BLaER1 (cell line): ENCODE data around the gene MIF.
A peak's percentile ranks its signal among the peaks of the same experiment; 100 is the strongest.

Experiments
- H3K27ac ChIP-seq: shearing (Covaris generic); formaldehyde crosslinking; 2 replicates; pipeline ENCODE4 v1.8.1; 2022
- H3K27me3 ChIP-seq: shearing (Covaris generic); formaldehyde crosslinking; 2 replicates; pipeline ENCODE4 v1.8.1; 2022
- H3K36me3 ChIP-seq: shearing (Covaris generic); formaldehyde crosslinking; 2 replicates; pipeline ENCODE4 v1.8.1; 2022
- H3K4me1 ChIP-seq: shearing (Covaris generic); formaldehyde crosslinking; 2 replicates; pipeline ENCODE4 v1.8.1; 2022
- H3K4me2 ChIP-seq: shearing (Covaris generic); formaldehyde crosslinking; 2 replicates; pipeline ENCODE4 v1.8.1; 2022
- H3K4me3 ChIP-seq: shearing (Covaris generic); formaldehyde crosslinking; 2 replicates; pipeline ENCODE4 v1.8.1; 2022
- H3K9ac ChIP-seq: shearing (Covaris generic); formaldehyde crosslinking; 2 replicates; pipeline ENCODE4 v1.8.1; 2022
- H3K9me3 ChIP-seq: shearing (Covaris generic); formaldehyde crosslinking; 2 replicates; pipeline ENCODE4 v1.8.1; 2022
- H4K20me1 ChIP-seq: shearing (Covaris generic); formaldehyde crosslinking; 2 replicates; pipeline ENCODE4 v1.8.1; 2022
- Cebpa-rat ChIP-seq: shearing (Covaris generic); IDR thresholded peaks from 2 replicates; pipeline ENCODE4 v1.8.1; 2022

Gene MIF

DNA sequence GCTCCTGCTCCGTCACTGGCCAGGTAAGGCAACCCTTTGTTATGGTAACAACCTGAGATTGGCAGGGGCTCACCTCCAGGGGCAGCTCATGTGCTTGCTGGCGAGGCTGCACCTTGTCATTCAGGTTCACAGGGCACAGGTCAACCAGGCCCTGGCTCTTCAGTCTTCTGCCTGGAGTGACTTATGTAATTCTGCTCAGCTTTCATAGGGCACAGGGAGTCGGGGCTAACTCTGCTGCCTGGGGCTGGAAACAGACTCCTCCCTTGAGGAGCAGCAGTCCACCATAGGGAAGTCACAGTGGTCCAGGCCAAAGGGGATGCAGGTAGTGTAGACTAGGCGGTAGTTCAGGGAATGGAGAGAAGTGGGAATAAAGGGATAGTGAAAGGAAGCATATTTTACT lies 1.5 kb upstream of the MIF start:
- no peak for TF ChIP-seq Cebpa-rat
- peak overlapping the region; percentile 97 for H3K4me2 ChIP-seq
- H3K27ac ChIP-seq = no peak overlapping the region

DNA sequence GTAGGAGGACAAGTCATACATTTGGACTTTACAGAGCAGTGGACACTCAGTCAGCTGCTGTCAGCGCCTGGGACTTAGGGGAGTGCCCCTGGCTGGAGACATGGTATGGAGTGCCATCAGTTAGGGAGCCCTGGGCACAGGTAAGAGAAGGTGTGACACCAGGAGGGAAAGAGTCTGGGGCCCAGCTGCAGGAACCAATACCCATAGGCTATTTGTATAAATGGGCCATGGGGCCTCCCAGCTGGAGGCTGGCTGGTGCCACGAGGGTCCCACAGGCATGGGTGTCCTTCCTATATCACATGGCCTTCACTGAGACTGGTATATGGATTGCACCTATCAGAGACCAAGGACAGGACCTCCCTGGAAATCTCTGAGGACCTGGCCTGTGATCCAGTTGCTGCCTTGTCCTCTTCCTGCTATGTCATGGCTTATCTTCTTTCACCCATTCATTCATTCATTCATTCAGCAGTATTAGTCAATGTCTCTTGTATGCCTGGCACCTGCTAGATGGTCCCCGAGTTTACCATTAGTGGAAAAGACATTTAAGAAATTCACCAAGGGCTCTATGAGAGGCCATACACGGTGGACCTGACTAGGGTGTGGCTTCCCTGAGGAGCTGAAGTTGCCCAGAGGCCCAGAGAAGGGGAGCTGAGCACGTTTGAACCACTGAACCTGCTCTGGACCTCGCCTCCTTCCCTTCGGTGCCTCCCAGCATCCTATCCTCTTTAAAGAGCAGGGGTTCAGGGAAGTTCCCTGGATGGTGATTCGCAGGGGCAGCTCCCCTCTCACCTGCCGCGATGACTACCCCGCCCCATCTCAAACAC lies 850 bp upstream of the MIF start:
- Histone ChIP-seq H3K27ac (peak overlapping the region; percentile 91), H3K36me3 (peaks cover 30% of the 10 kb centered on the region), H3K4me1 (peaks cover 48% of the 10 kb centered on the region), H4K20me1 (peaks cover 26% of the 10 kb centered on the region), H3K4me2 (peak overlapping the region; percentile 97), H3K4me3 (peak overlapping the region; percentile 85), H3K9me3 (no peaks in the 10 kb centered on the region), H3K27me3 (no peaks in the 10 kb centered on the region), H3K9ac (peak overlapping the region; percentile 90)
- TF ChIP-seq Cebpa-rat = no peak

More for the DNA sequence above, 1.5 kb upstream of the MIF start:
- Histone ChIP-seq H4K20me1 (peaks cover 26% of the 10 kb centered on the region), H3K4me3 (no peak overlapping the region), H3K9me3 (no peaks in the 10 kb centered on the region), H3K36me3 (peaks cover 23% of the 10 kb centered on the region), H3K9ac (no peak overlapping the region), H3K4me1 (peaks cover 43% of the 10 kb centered on the region), H3K27me3 (no peaks in the 10 kb centered on the region)

DNA sequence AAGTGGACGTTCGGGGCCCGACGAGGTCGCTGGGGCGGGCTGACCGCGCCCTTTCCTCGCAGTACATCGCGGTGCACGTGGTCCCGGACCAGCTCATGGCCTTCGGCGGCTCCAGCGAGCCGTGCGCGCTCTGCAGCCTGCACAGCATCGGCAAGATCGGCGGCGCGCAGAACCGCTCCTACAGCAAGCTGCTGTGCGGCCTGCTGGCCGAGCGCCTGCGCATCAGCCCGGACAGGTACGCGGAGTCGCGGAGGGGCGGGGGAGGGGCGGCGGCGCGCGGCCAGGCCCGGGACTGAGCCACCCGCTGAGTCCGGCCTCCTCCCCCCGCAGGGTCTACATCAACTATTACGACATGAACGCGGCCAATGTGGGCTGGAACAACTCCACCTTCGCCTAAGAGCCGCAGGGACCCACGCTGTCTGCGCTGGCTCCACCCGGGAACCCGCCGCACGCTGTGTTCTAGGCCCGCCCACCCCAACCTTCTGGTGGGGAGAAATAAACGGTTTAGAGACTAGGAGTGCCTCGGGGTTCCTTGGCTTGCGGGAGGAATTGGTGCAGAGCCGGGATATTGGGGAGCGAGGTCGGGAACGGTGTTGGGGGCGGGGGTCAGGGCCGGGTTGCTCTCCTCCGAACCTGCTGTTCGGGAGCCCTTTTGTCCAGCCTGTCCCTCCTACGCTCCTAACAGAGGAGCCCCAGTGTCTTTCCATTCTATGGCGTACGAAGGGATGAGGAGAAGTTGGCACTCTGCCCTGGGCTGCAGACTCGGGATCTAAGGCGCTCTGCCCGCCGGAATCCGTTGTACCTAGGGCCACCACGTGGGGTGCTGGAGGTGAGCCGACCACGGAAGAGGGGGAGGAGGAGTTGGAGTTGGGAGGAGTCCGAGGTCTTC lies 771 bp downstream of the MIF start:
- H3K4me2 ChIP-seq = peak overlapping the region; percentile 97
- peaks cover 46% of the 10 kb centered on the region for H3K36me3 ChIP-seq
- H3K27me3 ChIP-seq = no peaks in the 10 kb centered on the region
- H4K20me1 ChIP-seq = peaks cover 26% of the 10 kb centered on the region
- no peak for TF ChIP-seq Cebpa-rat
- H3K4me1 ChIP-seq = peaks cover 43% of the 10 kb centered on the region
- H3K9me3 ChIP-seq = peaks cover 6% of the 10 kb centered on the region; the same call in 1 of the 2 replicates
- peak overlapping the region; percentile 91 for H3K27ac ChIP-seq
- peak overlapping the region; percentile 90 for H3K9ac ChIP-seq
- peak overlapping the region; percentile 85 for H3K4me3 ChIP-seq

DNA sequence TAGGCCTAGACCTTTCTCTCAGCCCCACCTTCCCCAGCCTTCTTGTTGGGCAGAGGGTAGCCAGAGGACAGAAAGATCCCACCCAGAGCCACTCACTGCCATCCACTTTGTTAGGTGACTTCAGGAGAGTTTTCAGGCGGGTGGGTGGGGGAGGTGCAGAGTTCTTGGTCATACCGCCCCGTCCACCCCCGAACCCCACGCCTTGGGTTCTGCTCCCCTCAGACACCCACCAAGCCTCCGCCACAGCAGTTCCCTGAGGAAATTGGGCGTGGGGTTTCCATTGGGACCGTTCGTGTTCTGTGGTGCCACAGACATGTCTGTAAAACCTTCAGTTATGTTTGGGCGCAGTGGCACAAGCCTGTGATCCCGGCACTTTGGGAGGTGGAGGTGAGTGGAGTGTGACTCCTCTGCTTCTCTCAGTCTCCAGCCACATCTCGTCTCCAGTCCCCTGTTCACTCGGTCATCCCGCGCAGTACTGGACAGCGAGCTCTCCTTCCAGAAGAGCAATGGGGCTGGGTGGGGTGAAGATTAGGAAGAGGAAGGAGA lies 1.5 kb downstream of the MIF start:
- TF ChIP-seq Cebpa-rat = no peak
- Histone ChIP-seq H3K27ac (peak overlapping the region; percentile 91), H3K36me3 (peaks cover 48% of the 10 kb centered on the region)

GRCh38 chr22:23896166-23896522 lies 2.0 kb downstream of the MIF start:
- peaks cover 15% of the 10 kb centered on the region; the same call in 1 of the 2 replicates for H3K9me3 ChIP-seq
- peak overlapping the region; percentile 97 for H3K4me2 ChIP-seq
- H3K4me3 ChIP-seq = peak overlapping the region; percentile 85
- peak overlapping the region; percentile 90 for H3K9ac ChIP-seq
- H4K20me1 ChIP-seq = peaks cover 26% of the 10 kb centered on the region
- H3K4me1 ChIP-seq = peaks cover 43% of the 10 kb centered on the region
- no peaks in the 10 kb centered on the region for H3K27me3 ChIP-seq
- TF ChIP-seq Cebpa-rat = no peak
- H3K27ac ChIP-seq = peak overlapping the region; percentile 91
- H3K36me3 ChIP-seq = peaks cover 48% of the 10 kb centered on the region

More for the DNA sequence above, 1.5 kb downstream of the MIF start:
- H3K4me2 ChIP-seq = peak overlapping the region; percentile 97
- H3K9me3 ChIP-seq = peaks cover 14% of the 10 kb centered on the region; the same call in 1 of the 2 replicates
- peaks cover 26% of the 10 kb centered on the region for H4K20me1 ChIP-seq
- H3K27me3 ChIP-seq = no peaks in the 10 kb centered on the region
- peak overlapping the region; percentile 90 for H3K9ac ChIP-seq
- H3K4me3 ChIP-seq = peak overlapping the region; percentile 85
- H3K4me1 ChIP-seq = peaks cover 43% of the 10 kb centered on the region

DNA sequence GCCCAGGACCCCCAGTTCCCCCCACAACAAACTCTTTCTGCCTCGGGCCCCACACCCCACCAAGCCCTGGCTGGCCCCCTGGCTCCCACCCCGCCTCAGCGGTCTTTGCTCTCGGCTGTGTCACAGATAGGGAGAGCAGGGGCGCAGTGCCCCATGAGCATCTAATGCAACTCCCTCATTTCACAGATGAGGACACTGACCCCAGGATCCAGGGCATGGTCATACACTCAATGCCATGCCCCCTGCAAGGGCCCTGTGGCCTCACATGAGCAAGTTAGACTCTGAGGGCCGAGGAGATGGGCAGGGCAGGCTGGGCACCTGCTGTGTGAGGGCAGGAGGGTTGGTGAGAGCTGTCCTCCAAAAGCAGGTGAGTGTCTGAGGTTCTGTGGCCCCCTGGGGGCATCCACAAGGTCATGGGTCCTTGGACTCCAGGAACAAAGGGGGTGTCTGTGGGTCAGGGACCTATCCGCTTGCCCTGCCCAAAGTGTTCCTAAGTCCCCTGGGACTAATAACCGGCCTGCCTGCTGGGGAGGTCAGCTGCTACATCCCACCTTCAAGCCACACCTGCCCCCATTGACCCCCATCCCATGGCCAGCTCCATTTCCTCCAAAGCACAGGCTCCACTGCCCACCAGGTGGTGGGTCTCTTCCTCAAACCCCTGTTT lies 2.5 kb downstream of the MIF start:
- Histone ChIP-seq H3K4me2 (peak overlapping the region; percentile 97), H3K27ac (peak overlapping the region; percentile 91), H3K27me3 (no peaks in the 10 kb centered on the region), H4K20me1 (peaks cover 26% of the 10 kb centered on the region), H3K36me3 (peaks cover 48% of the 10 kb centered on the region), H3K9me3 (peaks cover 15% of the 10 kb centered on the region; the same call in 1 of the 2 replicates), H3K9ac (peak overlapping the region; percentile 90; the same call in 1 of the 2 replicates), H3K4me3 (peak overlapping the region; percentile 85), H3K4me1 (peaks cover 43% of the 10 kb centered on the region)
- TF ChIP-seq Cebpa-rat = no peak

DNA sequence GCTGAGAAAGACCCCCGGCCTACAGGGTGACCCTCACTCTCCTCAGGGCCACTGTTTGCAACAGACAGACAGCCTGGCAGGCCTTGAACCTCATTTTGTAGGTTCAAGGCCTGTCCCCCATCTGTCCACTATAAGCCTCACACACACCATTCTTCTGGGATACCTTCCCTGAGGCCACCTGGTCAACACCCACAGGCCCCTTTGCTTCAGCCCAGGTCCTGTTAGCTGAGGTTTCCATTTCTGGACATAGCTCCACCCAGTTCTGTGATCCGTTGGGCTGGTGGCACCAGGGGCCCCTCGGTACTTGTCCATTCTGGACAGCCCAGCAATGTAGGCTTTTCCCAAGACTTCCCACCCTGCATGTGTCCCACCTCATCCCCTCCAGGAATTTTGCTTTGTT lies 3.1 kb downstream of the MIF start:
- Histone ChIP-seq H3K27me3 (no peaks in the 10 kb centered on the region), H3K36me3 (peaks cover 48% of the 10 kb centered on the region), H3K9me3 (peaks cover 15% of the 10 kb centered on the region; the same call in 1 of the 2 replicates), H4K20me1 (peaks cover 26% of the 10 kb centered on the region), H3K4me3 (no peak overlapping the region), H3K4me1 (peaks cover 43% of the 10 kb centered on the region), H3K27ac (no peak overlapping the region), H3K9ac (no peak overlapping the region), H3K4me2 (peak overlapping the region; percentile 97)
- TF ChIP-seq Cebpa-rat = no peak

DNA sequence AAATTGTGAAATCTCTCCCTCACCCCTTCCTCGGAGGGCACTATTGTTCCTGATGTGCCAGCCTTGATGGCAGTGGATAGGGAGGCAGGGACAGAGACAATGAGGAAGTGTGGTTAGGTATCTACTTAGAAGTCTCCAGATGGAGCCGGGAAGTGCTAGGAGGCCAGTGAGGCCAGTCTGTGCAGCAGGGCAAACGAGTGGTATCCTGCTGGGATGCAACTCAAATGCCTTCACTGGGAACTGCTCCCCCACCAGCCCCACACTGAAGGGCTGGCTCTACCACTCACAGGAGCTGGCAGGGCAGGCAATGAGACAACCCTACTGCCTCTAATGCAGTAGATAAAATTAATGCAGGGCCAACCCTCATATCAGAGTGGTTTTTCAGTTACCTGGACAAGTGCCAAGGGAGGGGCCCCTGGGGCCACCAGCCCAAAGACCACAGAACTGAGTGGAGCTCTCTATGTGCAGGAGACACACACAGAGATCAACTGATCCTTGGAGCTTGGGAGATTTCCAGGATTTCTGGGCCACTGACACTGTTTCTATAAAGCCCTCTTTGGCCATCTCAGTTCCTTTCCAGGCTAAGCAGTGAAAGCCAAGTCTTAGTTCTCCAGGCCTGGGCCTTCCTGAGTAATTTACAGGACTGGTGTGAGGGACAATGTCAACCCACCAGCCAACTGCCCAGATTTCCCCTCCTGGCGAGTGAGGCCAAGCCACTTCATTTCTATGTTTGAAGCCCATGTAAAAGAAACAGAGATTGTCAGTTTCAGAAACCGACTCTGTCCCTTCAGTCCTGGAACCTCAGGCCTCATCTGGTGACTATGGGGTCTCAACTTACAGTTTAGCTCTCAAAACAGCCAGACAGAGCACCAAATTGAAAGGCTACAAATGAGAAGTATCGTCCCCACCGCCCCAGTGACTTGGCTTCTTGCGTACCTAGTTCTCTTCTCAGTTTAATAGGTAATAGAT lies 4.1 kb downstream of the MIF start:
- no peak for TF ChIP-seq Cebpa-rat
- Histone ChIP-seq H3K36me3 (peaks cover 48% of the 10 kb centered on the region), H3K27me3 (no peaks in the 10 kb centered on the region), H3K27ac (no peak overlapping the region), H3K4me2 (peak overlapping the region; percentile 6; the same call in 1 of the 2 replicates), H3K9ac (no peak overlapping the region), H3K4me3 (no peak overlapping the region), H3K9me3 (peaks cover 15% of the 10 kb centered on the region; the same call in 1 of the 2 replicates), H3K4me1 (peaks cover 36% of the 10 kb centered on the region), H4K20me1 (peaks cover 26% of the 10 kb centered on the region)
